ACC112 (cell line): ENCODE results near the gene OGDH.
"Not testable (repeated sequence)": the region's sequence is repeated elsewhere in the genome, so short reads cannot be mapped to it uniquely, and the experiment has no call there.

Experiments
- H2AFZ ChIP-seq: fragments of 200-600 bp; sonication (generic); one replicate; pipeline ENCODE4 v1.6.0; 2017; ENCODE audit warnings: antibody characterized with exemption, low read length; ENCODE audit not compliant: unreplicated experiment
- H3K27ac ChIP-seq: fragments of 200-600 bp; sonication (generic); 2 replicates; pipeline ENCODE4 v1.5.1; 2014; ENCODE audit warnings: low read depth, mild to moderate bottlenecking, antibody characterized with exemption, low read length, moderate library complexity
- H3K27me3 ChIP-seq: fragments of 200-600 bp; sonication (generic); 2 replicates; pipeline ENCODE4 v1.6.1; 2014; ENCODE audit warnings: mild to moderate bottlenecking, antibody characterized with exemption, low read length, moderate library complexity, mixed read lengths; ENCODE audit not compliant: insufficient read depth
- H3K36me3 ChIP-seq: fragments of 200-600 bp; sonication (generic); 2 replicates; pipeline ENCODE4 v1.6.1; 2016; ENCODE audit warnings: mild to moderate bottlenecking, antibody characterized with exemption, low read length, moderate library complexity, mixed read lengths; ENCODE audit not compliant: insufficient read depth
- H3K4me1 ChIP-seq: fragments of 200-600 bp; sonication (generic); one replicate; pipeline ENCODE4 v1.6.1; 2016; ENCODE audit warnings: low read length, mixed read lengths; ENCODE audit not compliant: insufficient read depth, unreplicated experiment, control insufficient read depth
- H3K4me3 ChIP-seq: fragments of 200-600 bp; sonication (generic); 2 replicates; pipeline ENCODE4 v1.5.1; 2014; ENCODE audit warnings: mild to moderate bottlenecking, low read depth, low read length
- H3K79me2 ChIP-seq: fragments of 200-600 bp; sonication (generic); one replicate; pipeline ENCODE4 v1.6.0; 2016; ENCODE audit warnings: low read length; ENCODE audit not compliant: control insufficient read depth, unreplicated experiment, insufficient read depth

Gene OGDH

DNA sequence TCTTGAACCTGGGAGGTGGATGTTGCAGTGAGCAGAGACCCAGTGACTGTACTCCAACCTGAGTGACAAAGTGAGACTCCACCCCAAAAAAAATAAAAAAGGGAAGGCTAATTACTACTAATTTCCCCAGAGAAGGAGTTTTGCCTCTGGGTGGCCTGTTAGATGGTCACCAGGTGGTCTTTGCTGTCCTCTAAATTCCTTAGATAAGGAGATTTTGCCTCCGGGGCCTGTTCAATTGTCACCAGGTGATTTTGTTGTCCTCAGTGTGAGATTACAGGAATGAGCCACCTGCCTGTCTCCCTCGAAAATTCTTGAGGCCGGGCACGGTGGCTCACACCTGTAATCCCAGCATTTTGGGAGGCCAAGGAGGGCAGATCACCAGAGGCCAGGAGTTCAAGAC, 117.8 kb downstream of the OGDH start:
- H3K27ac ChIP-seq, result no peak overlapping the region
- no peaks in the 10 kb centered on the region for H3K27me3 ChIP-seq
- no peaks in the 10 kb centered on the region for H3K79me2 ChIP-seq
- no peak overlapping the region for H2AFZ ChIP-seq
- H3K36me3 ChIP-seq, result no peaks in the 10 kb centered on the region
- no peak overlapping the region for H3K4me3 ChIP-seq
- peaks cover 12% of the 10 kb centered on the region for H3K4me1 ChIP-seq

DNA sequence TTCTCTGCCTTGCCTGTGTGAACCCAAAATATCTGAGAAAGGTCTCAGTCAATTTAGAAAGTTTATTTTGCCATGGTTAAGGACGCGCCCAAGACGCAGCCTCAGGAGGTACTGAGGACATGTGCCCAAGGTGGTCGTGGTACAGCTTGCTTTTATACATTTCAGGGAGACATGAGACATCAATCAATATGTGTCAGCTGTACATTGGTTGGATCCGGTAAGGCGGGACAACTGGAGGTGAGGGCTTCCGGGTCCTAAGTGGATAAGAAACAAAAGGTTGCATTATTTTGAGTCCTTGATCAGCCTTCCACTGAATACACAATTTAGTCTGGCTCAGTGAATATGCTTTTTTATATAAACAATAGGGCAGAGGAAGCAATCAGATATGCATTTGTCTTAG, 119.8 kb downstream of the OGDH start:
- not testable (repeated sequence) for H3K36me3 ChIP-seq, H2AFZ ChIP-seq, H3K79me2 ChIP-seq, H3K27me3 ChIP-seq, H3K27ac ChIP-seq, H3K4me3 ChIP-seq
- H3K4me1 ChIP-seq, result peaks cover 12% of the 10 kb centered on the region

- H3K27ac ChIP-seq, result peak overlapping the region; percentile 69
- no peaks in the 10 kb centered on the region for H3K27me3 ChIP-seq
- H2AFZ ChIP-seq, result peak overlapping the region; percentile 70
- H3K36me3 ChIP-seq, result no peaks in the 10 kb centered on the region
- H3K4me3 ChIP-seq, result no peak overlapping the region
- no peaks in the 10 kb centered on the region for H3K79me2 ChIP-seq
- peaks cover 12% of the 10 kb centered on the region for H3K4me1 ChIP-seq
Observed at GRCh38 chr7:44727158-44727936, 120.9 kb downstream of the OGDH start.

GRCh38 chr7:44727937-44728262, 121.5 kb downstream of the OGDH start:
- H3K27ac ChIP-seq, result peak overlapping the region; percentile 69

GRCh38 chr7:44729949-44730590, 123.6 kb downstream of the OGDH start:
- Histone ChIP-seq H3K4me3 (no peak overlapping the region), H2AFZ (no peak overlapping the region), H3K27ac (no peak overlapping the region)

More at GRCh38 chr7:44727937-44728262, 121.5 kb downstream of the OGDH start:
- Histone ChIP-seq H3K36me3 (no peaks in the 10 kb centered on the region), H3K4me1 (peaks cover 12% of the 10 kb centered on the region), H3K4me3 (no peak overlapping the region), H3K27me3 (no peaks in the 10 kb centered on the region), H3K79me2 (no peaks in the 10 kb centered on the region), H2AFZ (peak overlapping the region; percentile 70)

GRCh38 chr7:44732971-44733370, 126.5 kb downstream of the OGDH start:
- H3K27ac ChIP-seq, H3K4me3 ChIP-seq: not testable (repeated sequence)

More at GRCh38 chr7:44729949-44730590, 123.6 kb downstream of the OGDH start:
- Histone ChIP-seq H3K79me2 (no peaks in the 10 kb centered on the region), H3K27me3 (no peaks in the 10 kb centered on the region), H3K4me1 (peaks cover 28% of the 10 kb centered on the region), H3K36me3 (no peaks in the 10 kb centered on the region)

DNA sequence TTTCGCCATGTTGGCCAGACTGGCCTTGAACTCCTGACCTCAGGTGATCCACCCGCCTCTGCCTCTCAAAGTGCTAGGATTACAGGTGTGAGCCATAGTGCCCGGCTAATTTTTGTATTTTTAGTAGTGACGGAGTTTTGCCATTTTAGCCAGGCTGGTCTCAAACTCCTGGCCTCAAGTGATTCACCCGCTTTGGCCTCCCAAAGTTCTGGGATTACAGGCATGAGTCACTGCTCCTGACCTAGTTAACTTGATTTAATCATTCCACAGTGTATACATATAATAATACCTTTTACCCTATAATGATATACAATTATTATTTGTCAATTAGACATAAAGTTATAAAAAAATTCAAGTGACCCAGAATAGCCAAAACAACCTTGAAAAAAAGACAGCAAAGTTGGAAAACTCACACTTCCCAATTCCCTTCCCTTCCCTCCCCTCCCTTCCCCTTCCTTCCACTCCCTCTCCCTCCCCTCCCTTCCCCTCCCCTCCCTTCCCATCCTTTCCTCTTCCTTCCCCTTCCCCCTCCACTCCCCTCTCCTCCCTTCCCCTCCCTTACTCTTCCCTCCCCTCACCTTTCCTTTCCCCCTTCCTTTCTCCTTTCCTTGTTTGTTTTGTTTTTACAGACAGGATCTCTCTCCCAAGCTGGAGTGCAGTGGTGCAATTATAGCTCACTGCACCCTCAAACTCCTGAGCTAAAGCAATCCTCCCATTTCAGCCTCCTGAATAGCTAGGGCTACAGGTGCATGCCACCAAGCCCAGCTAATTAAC, 127.5 kb downstream of the OGDH start:
- Histone ChIP-seq H3K27ac (peak overlapping the region; percentile 100), H3K4me3 (no peak overlapping the region), H2AFZ (no peak overlapping the region), H3K4me1 (peaks cover 25% of the 10 kb centered on the region), H3K36me3 (no peaks in the 10 kb centered on the region), H3K79me2 (no peaks in the 10 kb centered on the region), H3K27me3 (no peaks in the 10 kb centered on the region)

More at GRCh38 chr7:44732971-44733370, 126.5 kb downstream of the OGDH start:
- not testable (repeated sequence) for H3K36me3 ChIP-seq, H3K27me3 ChIP-seq, H2AFZ ChIP-seq, H3K79me2 ChIP-seq
- H3K4me1 ChIP-seq, result peaks cover 27% of the 10 kb centered on the region

DNA sequence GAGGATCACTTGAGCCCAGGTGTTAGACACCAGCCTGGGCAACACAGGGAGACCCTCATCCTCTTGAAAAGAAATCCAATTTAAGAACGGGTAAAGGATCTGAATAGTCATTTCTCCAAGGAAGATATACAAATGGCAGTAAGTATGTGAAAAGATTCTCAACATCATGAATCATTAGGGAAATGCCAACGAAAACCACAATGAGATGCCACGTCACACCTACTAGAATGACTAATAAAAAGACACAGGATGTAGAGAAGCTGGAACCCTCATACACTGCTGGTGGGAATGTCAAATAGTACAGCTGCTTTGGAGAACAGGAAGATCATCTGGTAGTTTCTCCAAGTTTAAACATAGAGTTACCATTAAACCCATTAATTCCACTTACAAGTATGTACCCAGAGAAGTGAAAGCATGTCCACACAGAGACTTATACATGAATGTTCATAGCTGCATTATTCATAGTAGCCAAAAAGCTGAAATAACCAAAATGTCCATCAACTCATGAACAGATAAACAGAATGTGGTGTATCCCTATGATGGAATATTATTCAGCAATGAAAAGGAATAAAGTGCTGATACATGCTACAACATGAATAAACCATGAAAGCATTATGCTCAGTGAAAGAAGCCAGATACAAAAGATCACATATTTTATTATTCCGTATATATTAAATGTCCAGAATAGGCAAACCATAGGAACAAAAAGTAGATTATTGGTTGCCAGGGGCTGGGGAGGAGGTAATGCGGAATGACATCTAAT, 129.2 kb downstream of the OGDH start:
- H3K4me3 ChIP-seq, result peak overlapping the region; percentile 65
- no peak overlapping the region for H2AFZ ChIP-seq
- peak overlapping the region; percentile 100 for H3K27ac ChIP-seq
- H3K36me3 ChIP-seq, result no peaks in the 10 kb centered on the region
- H3K79me2 ChIP-seq, result no peaks in the 10 kb centered on the region
- H3K27me3 ChIP-seq, result no peaks in the 10 kb centered on the region
- H3K4me1 ChIP-seq, result peaks cover 25% of the 10 kb centered on the region

GRCh38 chr7:44736896-44737295, 130.5 kb downstream of the OGDH start:
- Histone ChIP-seq H2AFZ (no peak overlapping the region), H3K79me2 (no peaks in the 10 kb centered on the region), H3K27ac (peak overlapping the region; percentile 100; the same call in 1 of the 2 replicates), H3K27me3 (no peaks in the 10 kb centered on the region), H3K4me3 (no peak overlapping the region), H3K36me3 (no peaks in the 10 kb centered on the region), H3K4me1 (peaks cover 25% of the 10 kb centered on the region)

- no peak overlapping the region for H2AFZ ChIP-seq
- peaks cover 25% of the 10 kb centered on the region for H3K4me1 ChIP-seq
- H3K4me3 ChIP-seq, result no peak overlapping the region
- H3K79me2 ChIP-seq, result no peaks in the 10 kb centered on the region
- no peak overlapping the region for H3K27ac ChIP-seq
- H3K27me3 ChIP-seq, result no peaks in the 10 kb centered on the region
- no peaks in the 10 kb centered on the region for H3K36me3 ChIP-seq
Observed at GRCh38 chr7:44738051-44738723, 131.8 kb downstream of the OGDH start.
